Embryonic facial prominence (tissue), 1 donor: Measurements from ENCODE around the gene AACS.

Experiments used
- DNase-seq: peaks from one replicate; pipeline ENCODE4 v3.0.0-alpha.2; 2016; ENCODE audit errors: extremely low spot score

AACS gene

GRCh38 chr12:125152463-125152862 lies 87.2 kb downstream of the AACS start:
- no peak for DNase-seq

- DNase-seq: no peak
Observed at GRCh38 chr12:125155366-125155765, 90.1 kb downstream of the AACS start.

GRCh38 chr12:125157177-125157576 lies 91.9 kb downstream of the AACS start:
- no peak for DNase-seq

DNA sequence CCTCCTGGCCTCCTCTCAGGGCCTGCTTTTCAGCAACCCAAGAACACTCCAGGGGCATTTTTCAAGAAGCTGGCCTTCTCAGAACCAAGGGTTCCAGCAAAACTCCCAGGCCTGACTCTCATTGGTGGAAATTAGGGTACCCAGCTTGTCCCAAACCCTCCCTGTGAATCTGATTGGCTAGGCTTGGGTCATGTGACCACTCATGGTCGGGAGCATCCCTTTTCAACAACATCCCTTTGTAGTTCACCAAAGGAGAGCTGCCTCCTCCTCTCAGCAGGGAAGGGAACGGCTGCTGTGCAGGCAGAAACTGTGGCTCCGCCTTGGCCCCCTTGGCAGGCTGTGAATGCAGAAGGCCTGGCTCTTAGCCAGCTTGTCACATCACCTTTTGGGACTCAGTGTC lies 94.5 kb downstream of the AACS start:
- no peak for DNase-seq

DNA sequence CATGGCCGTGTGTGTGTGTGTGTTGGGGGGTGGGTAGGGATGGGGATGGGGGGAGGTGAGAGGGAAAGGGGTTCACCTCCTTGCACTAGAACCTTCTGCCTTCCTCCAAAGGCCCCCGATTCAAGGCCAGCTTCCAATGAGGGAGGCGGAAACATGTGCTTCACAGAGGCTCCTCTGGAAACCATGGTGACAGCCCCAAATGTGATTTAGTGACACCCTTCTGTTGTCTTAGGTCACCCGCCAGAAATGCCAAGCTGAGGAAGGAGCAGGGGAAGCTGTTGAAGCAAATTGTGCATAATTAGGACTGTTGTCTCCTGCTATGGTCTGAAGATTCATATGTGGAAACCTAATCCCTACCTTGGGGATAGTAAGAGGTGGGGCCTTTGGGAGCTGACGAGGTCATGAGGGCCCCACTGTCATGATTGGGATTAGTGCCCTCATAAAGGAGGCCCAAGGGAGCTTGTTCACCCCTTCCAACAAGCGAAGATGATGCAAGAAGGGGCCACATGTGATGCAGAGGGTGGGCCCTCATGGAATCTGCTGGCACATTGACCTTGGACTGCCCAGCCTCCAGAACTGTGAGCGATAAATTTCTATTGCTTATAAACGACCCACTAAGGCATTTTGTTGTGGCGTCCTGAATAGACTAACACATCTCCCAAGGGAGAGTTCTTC lies 95.2 kb downstream of the AACS start:
- DNase-seq: no peak

- DNase-seq: no peak
Observed at GRCh38 chr12:125161712-125162022, 96.4 kb downstream of the AACS start.

GRCh38 chr12:125162489-125163028 lies 97.3 kb downstream of the AACS start:
- DNase-seq: no peak

DNA sequence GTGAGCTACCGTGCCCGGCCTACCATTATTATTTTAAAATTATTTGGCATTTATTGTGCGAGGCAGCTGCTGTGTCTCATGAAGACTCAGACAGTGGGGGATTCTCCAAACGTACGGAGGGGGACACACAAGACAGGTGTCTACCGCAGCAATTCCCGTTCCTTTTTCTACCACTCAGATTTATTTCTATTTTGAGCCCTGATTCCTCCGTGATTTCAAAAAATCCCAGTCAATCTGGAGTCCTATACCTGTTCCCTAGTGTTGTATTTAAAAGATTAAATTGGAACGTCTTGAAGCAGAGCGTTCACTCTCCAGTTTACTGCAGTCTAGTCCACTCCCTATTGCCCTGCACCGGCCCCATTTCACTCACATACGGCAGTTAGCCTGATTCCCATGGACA lies 97.9 kb downstream of the AACS start:
- DNase-seq: no peak

GRCh38 chr12:125164541-125164940 lies 99.3 kb downstream of the AACS start:
- DNase-seq: no peak

GRCh38 chr12:125166041-125166440 lies 100.8 kb downstream of the AACS start:
- DNase-seq: no peak

GRCh38 chr12:125167658-125168057 lies 102.4 kb downstream of the AACS start:
- no peak for DNase-seq

DNA sequence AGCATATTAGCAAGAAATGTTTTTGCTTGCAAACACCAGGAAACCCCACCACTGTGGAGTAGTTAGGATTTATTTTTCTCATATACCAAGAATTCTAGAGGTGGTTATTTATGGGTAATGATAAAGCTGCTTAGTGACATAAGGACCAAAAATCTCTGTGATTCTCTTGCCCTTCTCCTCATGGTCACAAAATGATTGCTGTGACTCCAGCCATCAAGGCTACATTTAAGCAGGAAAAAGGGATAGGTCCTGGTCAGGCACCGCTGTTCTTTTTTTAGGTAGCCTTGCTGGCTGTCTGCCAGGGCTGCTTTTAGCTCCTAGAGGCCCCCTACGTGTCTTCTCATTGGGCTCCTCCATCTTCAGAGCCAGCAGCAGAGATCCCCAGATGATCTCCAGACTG lies 104.2 kb downstream of the AACS start:
- no peak for DNase-seq

- no peak for DNase-seq
Observed at GRCh38 chr12:125169870-125170269, 104.6 kb downstream of the AACS start.

- DNase-seq: no peak
Observed at GRCh38 chr12:125171267-125171666, 106.0 kb downstream of the AACS start.

DNA sequence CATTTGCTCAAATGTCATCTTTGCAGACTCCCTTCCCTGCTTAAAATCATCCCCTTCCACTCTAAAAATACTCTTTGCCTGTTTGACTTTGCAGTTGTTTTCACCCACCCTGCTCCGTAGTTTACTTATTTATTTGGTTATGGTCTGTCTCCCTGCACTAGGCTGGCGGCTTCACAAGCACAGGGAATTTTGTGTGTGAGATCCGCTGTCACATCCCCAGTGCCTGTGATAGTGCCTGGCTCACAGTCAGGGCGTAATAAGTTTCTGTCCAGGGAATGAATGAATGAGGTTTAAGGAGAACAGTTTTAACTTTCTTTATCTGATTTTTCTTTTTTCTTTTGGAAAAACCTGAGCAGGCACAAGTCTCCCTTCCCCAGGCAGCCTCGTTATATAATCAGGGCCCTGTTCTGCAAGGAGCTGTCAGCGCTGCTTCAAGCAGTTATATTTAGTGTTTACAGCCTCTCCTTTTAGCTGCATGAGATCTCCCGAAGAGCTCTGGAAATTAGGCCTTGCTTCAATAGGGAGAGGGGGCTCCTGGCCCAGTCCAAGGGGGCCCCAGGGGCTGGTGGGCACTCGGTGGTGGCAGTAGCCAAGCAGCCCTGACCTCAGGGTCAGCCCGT lies 107.1 kb downstream of the AACS start:
- no peak for DNase-seq

DNA sequence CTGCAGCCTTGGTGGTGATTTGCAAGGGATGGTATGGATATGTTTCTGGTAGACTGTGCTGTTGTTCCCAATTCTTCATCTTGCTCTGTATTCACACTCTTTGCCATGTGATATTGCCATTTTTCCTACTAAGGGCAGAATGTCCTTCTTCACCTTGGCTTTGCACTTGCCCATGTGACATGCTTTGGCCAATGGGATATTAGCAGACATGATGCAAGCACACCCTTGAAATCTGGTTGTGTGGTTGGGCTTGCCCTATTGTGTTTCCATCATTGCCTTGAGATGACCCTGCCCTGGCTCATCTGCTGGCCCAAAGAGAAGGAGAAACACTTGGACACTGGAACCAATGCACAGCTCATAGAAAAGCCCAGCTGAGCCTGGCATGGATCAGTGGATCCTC lies 110.3 kb downstream of the AACS start:
- no peak for DNase-seq

DNA sequence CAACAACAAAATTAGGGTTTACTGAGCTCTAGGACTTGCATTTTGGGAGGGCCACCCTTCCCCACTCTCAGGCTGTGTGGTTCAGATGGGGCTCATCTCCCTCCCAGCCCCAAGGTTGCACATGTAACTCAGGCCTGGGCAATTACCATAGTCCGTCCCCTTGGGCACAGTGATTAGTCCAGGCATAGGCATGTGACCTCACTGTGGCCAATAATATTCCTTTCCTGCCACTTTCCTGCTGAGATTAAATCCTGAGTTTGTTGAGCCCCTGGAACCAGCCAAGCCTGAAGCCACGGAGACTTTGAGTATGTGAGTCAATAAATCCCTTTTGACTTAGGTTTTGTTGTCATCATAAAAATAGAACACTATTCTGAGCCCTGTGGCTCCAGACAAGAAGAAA lies 113.0 kb downstream of the AACS start:
- DNase-seq: no peak

DNA sequence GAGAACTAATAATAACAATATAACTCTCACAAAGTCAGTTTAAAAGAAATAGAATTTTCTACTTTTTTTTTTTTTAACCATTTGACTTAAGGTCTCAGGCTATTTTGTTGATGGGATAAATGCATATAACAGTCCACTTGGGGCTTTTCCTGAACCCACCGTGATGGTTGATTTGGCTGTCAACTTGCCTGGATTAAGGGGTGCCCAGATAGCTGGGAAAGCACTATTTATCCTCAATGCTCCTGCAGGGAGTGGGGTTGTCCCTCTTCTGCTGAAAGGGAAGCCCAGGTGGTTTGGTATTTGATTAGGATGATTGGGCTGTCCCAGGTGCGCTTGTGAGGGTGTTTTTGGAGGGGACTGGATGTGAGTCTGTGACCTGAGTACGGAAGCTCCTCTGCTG lies 114.9 kb downstream of the AACS start:
- no peak for DNase-seq

- no peak for DNase-seq
Observed at GRCh38 chr12:125181107-125181506, 115.9 kb downstream of the AACS start.

GRCh38 chr12:125183187-125184067 lies 118.2 kb downstream of the AACS start:
- DNase-seq: peak; percentile 35

GRCh38 chr12:125184213-125184967 lies 119.2 kb downstream of the AACS start:
- no peak for DNase-seq

DNA sequence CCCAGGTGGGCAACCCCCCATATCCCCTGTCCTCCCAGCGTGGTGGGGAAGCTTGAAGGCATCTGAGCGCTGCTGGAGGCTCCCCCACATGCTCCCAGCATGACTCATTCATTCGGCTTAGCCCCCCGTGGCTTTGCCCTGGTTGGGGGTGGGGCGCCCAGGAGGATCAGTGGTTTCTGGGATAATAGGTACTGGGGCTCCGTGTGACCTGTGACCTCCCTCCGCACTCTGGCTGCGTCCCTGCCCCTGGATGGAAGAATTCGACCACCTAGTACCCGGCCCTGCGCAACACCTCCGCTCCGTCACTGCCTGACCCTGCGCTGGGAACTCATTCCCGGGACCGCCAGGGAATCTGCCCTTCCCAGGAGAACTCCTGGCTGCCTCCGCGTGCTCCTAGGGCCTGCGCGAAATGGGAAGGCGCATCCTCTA lies 120.1 kb downstream of the AACS start:
- no peak for DNase-seq
